Loucy (cell line): ENCODE data around the gene DTNA.
"Not testable (repeated sequence)": the region's sequence is repeated elsewhere in the genome, so short reads cannot be mapped to it uniquely, and the experiment has no call there.

Experiments
- H2AFZ ChIP-seq: fragments of 200-600 bp; sonication (generic); 2 replicates; pipeline ENCODE4 v1.6.0; 2016; ENCODE audit warnings: antibody characterized with exemption, mild to moderate bottlenecking, low read length, moderate library complexity
- H3F3A ChIP-seq: fragments of 200-600 bp; 2 replicates; pipeline ENCODE4 v1.6.0; 2016; ENCODE audit warnings: antibody characterized with exemption, low read depth, mild to moderate bottlenecking
- H3K27me3 ChIP-seq: fragments of 200-600 bp; sonication (generic); 2 replicates; pipeline ENCODE4 v1.6.1; 2014; ENCODE audit warnings: low read length, mild to moderate bottlenecking; ENCODE audit not compliant: insufficient read depth, poor library complexity, severe bottlenecking
- H3K36me3 ChIP-seq: fragments of 200-600 bp; sonication (generic); 2 replicates; pipeline ENCODE4 v1.6.1; 2016; ENCODE audit warnings: low read length; ENCODE audit not compliant: insufficient read depth
- H3K4me1 ChIP-seq: fragments of 200-600 bp; sonication (generic); 2 replicates; pipeline ENCODE4 v1.5.1; 2014; ENCODE audit warnings: low read length, mild to moderate bottlenecking; ENCODE audit not compliant: insufficient read depth, poor library complexity, severe bottlenecking
- H3K4me2 ChIP-seq: fragments of 200-600 bp; sonication (generic); 2 replicates; pipeline ENCODE4 v1.6.0; 2014; ENCODE audit warnings: antibody characterized with exemption, low read length, low read depth, mild to moderate bottlenecking; ENCODE audit not compliant: poor library complexity, severe bottlenecking
- H3K4me3 ChIP-seq: fragments of 200-600 bp; sonication (generic); 2 replicates; pipeline ENCODE4 v1.5.1; 2014; ENCODE audit warnings: low read length, mild to moderate bottlenecking, mixed read lengths; ENCODE audit not compliant: poor library complexity, severe bottlenecking
- H3K79me2 ChIP-seq: fragments of 200-600 bp; sonication (generic); 2 replicates; pipeline ENCODE4 v1.6.1; 2014; ENCODE audit warnings: low read length; ENCODE audit not compliant: insufficient read depth
- H3K9ac ChIP-seq: fragments of 200-600 bp; sonication (generic); 2 replicates; pipeline ENCODE4 v1.6.0; 2014; ENCODE audit warnings: mild to moderate bottlenecking, low read depth, low read length, moderate library complexity; ENCODE audit not compliant: poor library complexity, severe bottlenecking
- H3K9me2 ChIP-seq: fragments of 200-600 bp; sonication (generic); replicated peaks from 2 replicates; pipeline ENCODE4 v1.6.1; 2016; ENCODE audit warnings: low read depth, low read length, mixed read lengths
- H3K9me3 ChIP-seq: fragments of 200-600 bp; sonication (generic); 2 replicates; pipeline ENCODE4 v1.6.1; 2014; ENCODE audit warnings: mild to moderate bottlenecking, antibody characterized with exemption, low read length, low read depth; ENCODE audit not compliant: insufficient read depth
- H4K20me1 ChIP-seq: fragments of 200-600 bp; sonication (generic); 2 replicates; pipeline ENCODE4 v1.6.0; 2014; ENCODE audit warnings: antibody characterized with exemption, low read length, mild to moderate bottlenecking; ENCODE audit not compliant: insufficient read depth, poor library complexity, severe bottlenecking
- CTCF ChIP-seq: fragments of 200-600 bp; sonication (generic); conservative IDR thresholded peaks from 2 replicates; pipeline ENCODE4 v1.5.1; 2014; ENCODE audit warnings: mild to moderate bottlenecking, antibody characterized with exemption, low read length
- EZH2phosphoT487 ChIP-seq: fragments of 200-600 bp; IDR thresholded peaks from 2 replicates; pipeline ENCODE4 v1.6.1; 2018; ENCODE audit warnings: antibody characterized with exemption, mild to moderate bottlenecking, moderate library complexity, borderline replicate concordance

DTNA gene

GRCh38 chr18:34921226-34921625, 211.1 kb downstream of the DTNA start:
- TF ChIP-seq CTCF (no peak), EZH2phosphoT487 (no peak)
- no peaks in the 10 kb centered on the region for H3F3A ChIP-seq

GRCh38 chr18:34921811-34922385, 211.8 kb downstream of the DTNA start:
- H3K9ac ChIP-seq, result no peak overlapping the region
- no peaks in the 10 kb centered on the region for H3K4me1 ChIP-seq
- H3K4me3 ChIP-seq, result no peak overlapping the region
- H3K4me2 ChIP-seq, result no peak overlapping the region
- no peaks in the 10 kb centered on the region for H3K27me3 ChIP-seq
- no peaks in the 10 kb centered on the region for H3K36me3 ChIP-seq
- H3F3A ChIP-seq, result no peaks in the 10 kb centered on the region
- H4K20me1 ChIP-seq, result no peaks in the 10 kb centered on the region
- H3K9me3 ChIP-seq, result no peaks in the 10 kb centered on the region
- H3K79me2 ChIP-seq, result no peaks in the 10 kb centered on the region
- TF ChIP-seq CTCF (no peak), EZH2phosphoT487 (no peak)
- no peaks in the 10 kb centered on the region for H3K9me2 ChIP-seq
- H2AFZ ChIP-seq, result no peak overlapping the region

More at GRCh38 chr18:34921226-34921625, 211.1 kb downstream of the DTNA start:
- Histone ChIP-seq H3K9me3 (no peaks in the 10 kb centered on the region), H4K20me1 (no peaks in the 10 kb centered on the region), H3K4me1 (no peaks in the 10 kb centered on the region), H3K36me3 (no peaks in the 10 kb centered on the region), H3K27me3 (no peaks in the 10 kb centered on the region), H3K9ac (no peak overlapping the region), H3K9me2 (no peaks in the 10 kb centered on the region), H3K79me2 (no peaks in the 10 kb centered on the region), H3K4me2 (no peak overlapping the region), H2AFZ (no peak overlapping the region), H3K4me3 (no peak overlapping the region)

- H3K79me2 ChIP-seq, H3F3A ChIP-seq, H3K4me3 ChIP-seq, H3K9ac ChIP-seq, H3K9me3 ChIP-seq, H3K4me1 ChIP-seq, H4K20me1 ChIP-seq, H2AFZ ChIP-seq, H3K36me3 ChIP-seq, H3K27me3 ChIP-seq, H3K9me2 ChIP-seq, H3K4me2 ChIP-seq: not testable (repeated sequence)
These were observed 212.5 kb downstream of the DTNA start for GRCh38 chr18:34922594-34922993.

- no peaks in the 10 kb centered on the region for H3K9me3 ChIP-seq
- H3K4me3 ChIP-seq, result no peak overlapping the region
- H3K9ac ChIP-seq, result no peak overlapping the region
- H3K4me2 ChIP-seq, result no peak overlapping the region
- no peaks in the 10 kb centered on the region for H3K36me3 ChIP-seq
- no peaks in the 10 kb centered on the region for H3K79me2 ChIP-seq
- H4K20me1 ChIP-seq, result no peaks in the 10 kb centered on the region
- no peaks in the 10 kb centered on the region for H3F3A ChIP-seq
- no peaks in the 10 kb centered on the region for H3K27me3 ChIP-seq
- H3K4me1 ChIP-seq, result no peaks in the 10 kb centered on the region
- H2AFZ ChIP-seq, result no peak overlapping the region
- no peaks in the 10 kb centered on the region for H3K9me2 ChIP-seq
- TF ChIP-seq EZH2phosphoT487, result no peak
- no peak for TF ChIP-seq CTCF
These were observed 213.8 kb downstream of the DTNA start for GRCh38 chr18:34923911-34924310.
